CMK (cell line): Measurements from ENCODE around the gene CCNI.
"Not testable (repeated sequence)": the region's sequence is repeated elsewhere in the genome, so short reads cannot be mapped to it uniquely, and the experiment has no call there.

Source experiments
- DNase-seq: peaks from one replicate; pipeline ENCODE4 v3.0.0-alpha.2; 2010; ENCODE audit warnings: low read depth

The CCNI gene

GRCh38 chr4:77075869-77076799 is at the start of gene CCNI:
Gene CCNI, minus strand, starts transcription at chr4:77075989. Its CDS starts 9,627 bp downstream, at chr4:77066362.
- peak; percentile 92 for DNase-seq

- no peak for DNase-seq
Measured at GRCh38 chr4:77124576-77124975, 48.8 kb upstream of the CCNI start.

- no peak for DNase-seq
Measured at GRCh38 chr4:77123411-77123810, 47.6 kb upstream of the CCNI start.

GRCh38 chr4:77122656-77123055 is 46.9 kb upstream of the CCNI start:
- no peak for DNase-seq

GRCh38 chr4:77121736-77122240 is 46.0 kb upstream of the CCNI start:
- DNase-seq, result no peak

- no peak for DNase-seq
Measured at GRCh38 chr4:77120886-77121508, 45.2 kb upstream of the CCNI start.

GRCh38 chr4:77117721-77118120 is 41.9 kb upstream of the CCNI start:
- DNase-seq, result no peak

- DNase-seq, result no peak
Measured at GRCh38 chr4:77113069-77113468, 37.3 kb upstream of the CCNI start.

- no peak for DNase-seq
Measured at GRCh38 chr4:77110730-77111129, 34.9 kb upstream of the CCNI start.

- DNase-seq, result no peak
Measured at GRCh38 chr4:77104791-77105540, 29.2 kb upstream of the CCNI start.

- no peak for DNase-seq
Measured at GRCh38 chr4:77104388-77104787, 28.6 kb upstream of the CCNI start.

- no peak for DNase-seq
Measured at GRCh38 chr4:77100234-77100633, 24.4 kb upstream of the CCNI start.

GRCh38 chr4:77097611-77098010 is 21.8 kb upstream of the CCNI start:
- no peak for DNase-seq

GRCh38 chr4:77095101-77095821 is 19.5 kb upstream of the CCNI start:
- no peak for DNase-seq

GRCh38 chr4:77094496-77094895 is 18.7 kb upstream of the CCNI start:
- DNase-seq, result no peak

- DNase-seq, result no peak
Measured at GRCh38 chr4:77093401-77093800, 17.6 kb upstream of the CCNI start.

- peak; percentile 45 for DNase-seq
Measured at GRCh38 chr4:77092975-77093374, 17.2 kb upstream of the CCNI start.

- DNase-seq, result no peak
Measured at GRCh38 chr4:77089866-77090265, 14.1 kb upstream of the CCNI start.

- DNase-seq, result not testable (repeated sequence)
Measured at GRCh38 chr4:77087027-77087426, 11.2 kb upstream of the CCNI start.

GRCh38 chr4:77084019-77084639 is 8.3 kb upstream of the CCNI start:
- DNase-seq, result no peak

GRCh38 chr4:77082886-77083608 is 7.3 kb upstream of the CCNI start:
- DNase-seq, result no peak
